Heart left ventricle (tissue), 13 donors: ENCODE data around the gene ARHGAP29.

Source experiments
- POLR2A ChIP-seq, 2 donors: fragments of 450-650 bp; IDR thresholded peaks; one replicate each; pipeline ENCODE4 v1.6.1; 2017; ENCODE audit warnings: antibody characterized with exemption in 2 of 2, mild to moderate bottlenecking in 2 of 2, moderate library complexity in 2 of 2
- TF ChIP-seq, protein P1 (sequence below), 12 donors: fragments of 200-600 bp; sonication (generic) in 4 of 12; IDR thresholded peaks; one replicate each; pipeline versions ENCODE4 v1.5.0 to v1.8.0; 2018 to 2022; ENCODE audit warnings: antibody characterized with exemption in 12 of 12, mild to moderate bottlenecking in 5 of 12
- donor health status: ischemic (EF 13 %, LVEDD 7.1; RV severe dilation, severe dysfunction).
- donor health status: DM: no; HTN: yes; CAD: no.
- donor health status: DM: no; HTN: no; CAD: no.
- donor health status: ischemic (EF 25% LVEDD 6.9; RV normal size, moderate dysfunction).
- donor health status: ischemic (EF 25% LVEDD 5.7; RV mildly dilated, moderate dysfunction).
- donor health status: ischemic (EF 35%, LVEDD 5.7; RV mildly dilated, moderate dysfunction).
- donor health status: nonischemic (EF 11% LVEDD 7.7; RV severe dilation, severe dysfunction).
- donor health status: DM: yes; HTN: yes; CAD: no.
- donor health status: PGD.
- donor health status: ischemic (EF 29% LVEDD 5.4; RV normal size, mild dysfunction).
- donor health status: nonischemic (EF 23%, LVEDD 6.1; RV moderate dilation, normal function).

DNA sequence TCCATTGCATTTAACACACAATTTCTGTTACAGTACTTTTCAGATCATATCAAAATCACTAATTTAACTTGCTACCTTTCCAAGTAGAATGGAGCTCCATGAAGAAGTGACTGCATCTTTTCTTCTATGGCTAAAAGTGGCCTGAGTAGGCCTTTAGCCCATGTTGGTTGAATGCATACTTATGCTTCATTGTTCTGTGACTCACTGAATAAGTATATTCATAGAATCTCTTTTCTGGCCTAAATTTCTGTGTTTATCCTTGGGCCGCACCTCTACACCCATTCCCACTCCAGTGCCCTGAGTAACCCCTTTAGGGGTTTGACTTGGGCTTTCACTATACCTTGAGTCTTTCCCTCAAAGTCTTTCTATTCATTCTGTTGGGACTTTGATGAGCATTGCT, 42.1 kb upstream of the ARHGAP29 start:
- TF ChIP-seq, protein P1, sequence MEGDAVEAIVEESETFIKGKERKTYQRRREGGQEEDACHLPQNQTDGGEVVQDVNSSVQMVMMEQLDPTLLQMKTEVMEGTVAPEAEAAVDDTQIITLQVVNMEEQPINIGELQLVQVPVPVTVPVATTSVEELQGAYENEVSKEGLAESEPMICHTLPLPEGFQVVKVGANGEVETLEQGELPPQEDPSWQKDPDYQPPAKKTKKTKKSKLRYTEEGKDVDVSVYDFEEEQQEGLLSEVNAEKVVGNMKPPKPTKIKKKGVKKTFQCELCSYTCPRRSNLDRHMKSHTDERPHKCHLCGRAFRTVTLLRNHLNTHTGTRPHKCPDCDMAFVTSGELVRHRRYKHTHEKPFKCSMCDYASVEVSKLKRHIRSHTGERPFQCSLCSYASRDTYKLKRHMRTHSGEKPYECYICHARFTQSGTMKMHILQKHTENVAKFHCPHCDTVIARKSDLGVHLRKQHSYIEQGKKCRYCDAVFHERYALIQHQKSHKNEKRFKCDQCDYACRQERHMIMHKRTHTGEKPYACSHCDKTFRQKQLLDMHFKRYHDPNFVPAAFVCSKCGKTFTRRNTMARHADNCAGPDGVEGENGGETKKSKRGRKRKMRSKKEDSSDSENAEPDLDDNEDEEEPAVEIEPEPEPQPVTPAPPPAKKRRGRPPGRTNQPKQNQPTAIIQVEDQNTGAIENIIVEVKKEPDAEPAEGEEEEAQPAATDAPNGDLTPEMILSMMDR (IDR thresholded peaks at IDR 0.05) = no peak
- no peak for TF ChIP-seq POLR2A (IDR thresholded peaks at IDR 0.05)
